Stomach (tissue), 9 donors: Measurements from ENCODE around the gene HTRA2. TPM values are rescaled to one million over a fixed set of nuclear protein-coding genes. Genes with fewer than 3 reads are reported as not detected.
A peak's percentile ranks its signal among the peaks of the same experiment; 100 is the strongest.

Experiments used
- DNase-seq, 2 donors: peaks; one replicate each; pipeline versions ENCODE4 v3.0.0 to v3.0.0-alpha.2; 2013 to 2019
- H3K27ac ChIP-seq, 5 donors: fragments of 200-600 bp in 4 of 5; sonication (generic) in 4 of 5; one replicate each; pipeline ENCODE4 v1.5.1; 2013 to 2019; ENCODE audit warnings: mild to moderate bottlenecking in 1 of 5, moderate library complexity in 1 of 5
- H3K27me3 ChIP-seq, 3 donors: fragments of 200-600 bp; sonication (generic); one replicate each; pipeline ENCODE4 v1.5.1; 2017 to 2019; ENCODE audit warnings: mixed run types in 1 of 3
- H3K36me3 ChIP-seq, 4 donors: fragments of 200-600 bp; sonication (generic); 1 replicate in 3 of 4; 2 replicates in 1 of 4; pipeline ENCODE4 v1.5.1; 2016 to 2019
- H3K4me1 ChIP-seq, 4 donors: fragments of 200-600 bp; sonication (generic); one replicate each; pipeline ENCODE4 v1.5.1; 2016 to 2019
- H3K4me3 ChIP-seq, 4 donors: fragments of 200-600 bp; sonication (generic) in 3 of 4; one replicate each; pipeline ENCODE4 v1.5.1; 2016 to 2019; ENCODE audit warnings: mild to moderate bottlenecking in 1 of 4
- H3K9me3 ChIP-seq, 4 donors: fragments of 200-600 bp; sonication (generic); one replicate each; pipeline ENCODE4 v1.5.1; 2016 to 2019
- EP300 ChIP-seq: sonication (generic); formaldehyde crosslinking; IDR thresholded peaks from one replicate; pipeline ENCODE4 v1.6.1; 2017; ENCODE audit warnings: antibody characterized with exemption
- POLR2A ChIP-seq, 4 donors: fragments of 450-650 bp; IDR thresholded peaks; one replicate each; pipeline ENCODE4 v1.6.1; 2016; ENCODE audit warnings: antibody characterized with exemption in 4 of 4, control low read depth in 2 of 4, mild to moderate bottlenecking in 1 of 4, moderate library complexity in 1 of 4
- POLR2AphosphoS5 ChIP-seq, 3 donors: sonication (generic); formaldehyde crosslinking; IDR thresholded peaks; one replicate each; pipeline ENCODE4 v1.6.1; 2016; ENCODE audit warnings: antibody characterized with exemption in 3 of 3
- WGBS, 5 donors: extraction: QIAGEN DNeasy Blood & Tissue Kit in 3 of 5; methylation state at CpG; one replicate each; pipeline versions ENCODE4 v1.1.5 to v1.1.7; 2013 to 2018; 5-methylcytosine and 5-hydroxymethylcytosine counted together
- intact Hi-C: fragments of 100-400 bp; cut with DNase I; formaldehyde crosslinking; loops from one replicate; pipeline ENCODE4 v1.15.1; 2023; ENCODE audit warnings: low total_unique reads
- polyA plus RNA-seq, 3 donors: library from polyadenylated mRNA; stranded (reverse); fragments of 200-250 nt; gene quantifications; one replicate each; pipeline ENCODE4 v1.2.3, GENCODE V29; 2013
- total RNA-seq, 5 donors: library from RNA; depleted of rRNA; stranded (reverse); fragments of >200 nt; gene quantifications; one replicate each; pipeline versions ENCODE4 v1.1.0 to v1.2.3, GENCODE V29; 2014 to 2016
- TF ChIP-seq, protein P1 (sequence below), 7 experiments: fragments of 450-650 bp in 4 of 7; fragments of 200-600 bp in 3 of 7; sonication (generic) in 3 of 7; IDR thresholded peaks; one replicate each; pipeline ENCODE4 v1.5.1; 2016 to 2019; ENCODE audit warnings: antibody characterized with exemption in 7 of 7, control low read depth in 2 of 7, mild to moderate bottlenecking in 1 of 7
- donor health status: healthy with polysubstance abuse.
- donor health status: Bipolar disorder and iron deficiency.
- donor health status: healthy.

The HTRA2 gene
- total and polyA plus RNA-seq, 8 donors: 7.6 to 60.0 (median 25.0) TPM

DNA sequence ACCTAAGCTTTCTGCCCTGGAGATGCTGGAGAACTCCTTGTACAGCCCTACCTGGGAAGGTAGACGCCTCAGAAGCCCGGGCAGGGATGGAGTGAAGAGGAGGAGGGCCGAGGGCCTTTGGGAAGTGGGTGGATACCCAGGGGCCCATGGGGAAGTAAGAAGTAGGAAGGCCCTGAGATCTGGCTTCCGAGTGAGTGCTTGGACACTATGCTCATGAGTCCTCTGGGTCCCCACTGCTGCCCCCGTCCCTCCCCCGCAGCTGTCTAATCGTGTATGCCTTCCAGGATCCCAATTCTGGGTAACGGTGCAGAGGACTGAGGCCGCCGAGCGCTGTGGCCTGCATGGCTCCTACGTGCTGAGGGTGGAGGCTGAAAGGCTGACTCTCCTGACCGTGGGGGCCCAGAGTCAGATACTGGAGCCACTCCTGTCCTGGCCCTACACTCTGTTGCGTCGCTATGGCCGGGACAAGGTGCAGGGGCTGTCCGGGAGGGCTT, 25.9 kb downstream of the HTRA2 start:
- Histone ChIP-seq H3K27ac (peak overlapping the region; percentile 88 to 94 (median 91)), H3K9me3 (no peaks in the 10 kb centered on the region), H3K27me3 (no peaks in the 10 kb centered on the region), H3K4me1 (peaks cover 0 to 65% (median 41%) of the 10 kb centered on the region in 4 donors), H3K4me3 (peak overlapping the region; percentile 78 to 85 (median 80)), H3K36me3 (peaks cover 8 to 14% (median 10%) of the 10 kb centered on the region in 4 donors)
- DNase-seq: no peak
- no peak for TF ChIP-seq EP300
- TF ChIP-seq POLR2AphosphoS5 (IDR thresholded peaks at IDR 0.05): no peak
- no peak for TF ChIP-seq POLR2A (IDR thresholded peaks at IDR 0.05)
- TF ChIP-seq, protein P1, sequence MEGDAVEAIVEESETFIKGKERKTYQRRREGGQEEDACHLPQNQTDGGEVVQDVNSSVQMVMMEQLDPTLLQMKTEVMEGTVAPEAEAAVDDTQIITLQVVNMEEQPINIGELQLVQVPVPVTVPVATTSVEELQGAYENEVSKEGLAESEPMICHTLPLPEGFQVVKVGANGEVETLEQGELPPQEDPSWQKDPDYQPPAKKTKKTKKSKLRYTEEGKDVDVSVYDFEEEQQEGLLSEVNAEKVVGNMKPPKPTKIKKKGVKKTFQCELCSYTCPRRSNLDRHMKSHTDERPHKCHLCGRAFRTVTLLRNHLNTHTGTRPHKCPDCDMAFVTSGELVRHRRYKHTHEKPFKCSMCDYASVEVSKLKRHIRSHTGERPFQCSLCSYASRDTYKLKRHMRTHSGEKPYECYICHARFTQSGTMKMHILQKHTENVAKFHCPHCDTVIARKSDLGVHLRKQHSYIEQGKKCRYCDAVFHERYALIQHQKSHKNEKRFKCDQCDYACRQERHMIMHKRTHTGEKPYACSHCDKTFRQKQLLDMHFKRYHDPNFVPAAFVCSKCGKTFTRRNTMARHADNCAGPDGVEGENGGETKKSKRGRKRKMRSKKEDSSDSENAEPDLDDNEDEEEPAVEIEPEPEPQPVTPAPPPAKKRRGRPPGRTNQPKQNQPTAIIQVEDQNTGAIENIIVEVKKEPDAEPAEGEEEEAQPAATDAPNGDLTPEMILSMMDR (IDR thresholded peaks at IDR 0.05): no peak
- intact Hi-C loops: no loop called here
- 58 to 76% (median 66%) methylated on average over 11 to 17 of the region's 17 CpGs for WGBS, 5 donors

DNA sequence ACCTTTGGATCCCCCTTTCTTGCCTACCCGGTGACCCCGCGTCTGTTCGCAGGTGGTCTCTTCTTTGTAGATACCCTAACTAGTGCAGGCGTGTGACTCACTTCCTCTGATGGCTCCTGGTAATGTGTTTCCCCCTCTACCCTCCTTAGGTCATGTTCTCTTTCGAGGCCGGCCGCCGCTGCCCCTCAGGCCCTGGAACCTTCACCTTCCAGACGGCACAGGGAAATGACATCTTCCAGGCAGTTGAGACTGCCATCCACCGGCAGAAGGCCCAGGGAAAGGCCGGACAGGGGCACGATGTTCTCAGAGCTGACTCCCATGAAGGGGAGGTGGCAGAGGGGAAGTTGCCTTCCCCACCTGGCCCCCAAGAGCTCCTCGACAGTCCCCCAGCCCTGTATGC, 26.4 kb downstream of the HTRA2 start:
- 79 to 94% (median 85%) methylated on average over 14 of the region's 14 CpGs for WGBS, 5 donors
- Histone ChIP-seq H3K9me3 (no peaks in the 10 kb centered on the region), H3K27me3 (no peaks in the 10 kb centered on the region), H3K4me1 (peaks cover 0 to 65% (median 41%) of the 10 kb centered on the region in 4 donors), H3K4me3 (peak overlapping the region in 2 of 4 donors; percentile 78 to 85), H3K27ac (peak overlapping the region in 2 of 5 donors; percentile 91 to 94), H3K36me3 (peaks cover 8 to 14% (median 10%) of the 10 kb centered on the region in 4 donors)
- intact Hi-C loops: no loop called here
- no peak for DNase-seq
- TF ChIP-seq POLR2AphosphoS5 (IDR thresholded peaks at IDR 0.05): no peak
- TF ChIP-seq, protein P1 (IDR thresholded peaks at IDR 0.05): no peak
- TF ChIP-seq EP300: no peak
- TF ChIP-seq POLR2A (IDR thresholded peaks at IDR 0.05): no peak

DNA sequence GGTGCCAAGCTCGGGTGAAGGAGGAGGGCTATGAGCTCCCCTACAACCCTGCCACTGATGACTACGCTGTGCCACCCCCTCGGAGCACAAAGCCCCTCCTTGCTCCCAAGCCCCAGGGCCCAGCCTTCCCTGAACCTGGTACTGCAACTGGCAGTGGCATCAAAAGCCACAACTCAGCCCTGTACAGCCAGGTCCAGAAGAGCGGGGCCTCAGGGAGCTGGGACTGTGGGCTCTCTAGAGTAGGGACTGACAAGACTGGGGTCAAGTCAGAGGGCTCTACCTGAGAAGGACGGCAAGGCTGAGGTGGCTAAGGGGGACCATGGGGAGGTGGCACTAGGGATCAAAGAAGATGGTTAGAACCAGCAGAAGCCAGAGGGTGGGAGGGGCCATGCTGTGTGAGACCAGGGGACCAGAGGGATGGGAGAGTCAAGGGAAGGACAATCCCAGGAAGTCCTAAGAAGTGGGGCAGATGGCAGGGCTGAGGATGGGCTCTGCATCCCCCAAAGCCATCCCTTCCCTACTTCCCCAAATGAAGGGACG, 27.2 kb downstream of the HTRA2 start:
- Histone ChIP-seq H3K9me3 (no peaks in the 10 kb centered on the region), H3K27ac (peak overlapping the region in 1 of 5 donors; percentile 91), H3K4me3 (no peak overlapping the region), H3K4me1 (peaks cover 0 to 65% (median 41%) of the 10 kb centered on the region in 4 donors), H3K36me3 (peaks cover 8 to 14% (median 10%) of the 10 kb centered on the region in 4 donors), H3K27me3 (no peaks in the 10 kb centered on the region)
- WGBS, 5 donors: 86 to 95% (median 93%) methylated on average over 4 to 6 of the region's 6 CpGs
- intact Hi-C loops: no loop called here
- TF ChIP-seq POLR2AphosphoS5 (IDR thresholded peaks at IDR 0.05) (no peak), POLR2A (IDR thresholded peaks at IDR 0.05) (no peak), EP300 (no peak)
- TF ChIP-seq, protein P1 (IDR thresholded peaks at IDR 0.05): no peak
- DNase-seq: no peak

DNA sequence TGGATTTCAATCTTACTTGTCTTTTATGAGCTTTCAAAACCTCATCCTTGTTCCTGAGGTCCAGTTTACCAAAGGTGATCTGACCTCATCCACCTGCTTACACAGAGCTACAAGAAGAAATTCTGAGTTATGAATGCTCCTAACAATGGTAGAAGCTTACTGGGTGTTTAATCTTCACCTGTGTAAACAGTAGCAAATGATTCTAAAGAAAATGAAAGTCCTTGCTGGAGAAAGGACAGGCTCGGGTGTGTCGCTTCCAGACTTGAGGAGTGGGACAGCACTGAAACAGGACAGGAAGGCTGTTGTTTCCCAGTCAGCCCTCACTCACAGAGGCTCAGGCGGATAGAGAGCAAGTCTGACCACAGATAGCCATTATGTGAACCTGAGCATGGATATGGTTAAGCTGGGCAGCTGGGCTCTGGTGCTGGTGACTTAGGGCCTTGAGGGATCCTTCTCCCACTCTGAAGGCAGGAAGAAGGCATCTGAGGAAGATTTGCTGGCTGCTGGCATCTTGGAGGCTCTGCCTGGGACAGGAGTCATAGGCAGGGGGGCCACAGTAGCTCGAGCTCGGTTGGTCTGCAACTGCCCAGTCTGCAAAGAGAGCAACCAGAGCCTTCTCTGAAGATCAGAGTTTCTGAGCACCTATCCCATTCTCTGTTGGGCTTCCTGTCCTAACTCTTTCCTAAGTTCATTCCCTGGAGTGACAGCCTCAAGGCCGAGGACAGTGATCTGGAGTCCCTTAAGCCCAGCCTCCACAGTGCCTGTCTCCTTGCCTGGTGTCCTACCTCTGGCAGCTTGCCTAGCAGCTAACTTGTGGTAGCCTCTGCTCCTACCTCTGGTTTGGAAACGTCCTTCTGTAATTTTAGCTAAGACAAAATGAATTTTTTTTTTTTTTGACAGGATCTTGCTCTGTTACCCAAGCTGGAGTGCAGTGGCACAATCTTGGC, 28.8 kb downstream of the HTRA2 start:
- Histone ChIP-seq H3K4me1 (peaks cover 0 to 50% (median 33%) of the 10 kb centered on the region in 4 donors), H3K36me3 (peaks cover 8 to 14% (median 10%) of the 10 kb centered on the region in 4 donors), H3K27me3 (no peaks in the 10 kb centered on the region), H3K27ac (peak overlapping the region; percentile 12 to 59 (median 37)), H3K4me3 (no peak overlapping the region), H3K9me3 (no peaks in the 10 kb centered on the region)
- 37 to 59% (median 38%) methylated on average over 7 of the region's 7 CpGs for WGBS, 5 donors
- peak in 1 of 2 donors; percentile 46 for DNase-seq
- intact Hi-C loops: no loop called here
- TF ChIP-seq, protein P1 (IDR thresholded peaks at IDR 0.05): no peak
- TF ChIP-seq POLR2A (IDR thresholded peaks at IDR 0.05) (no peak), EP300 (no peak), POLR2AphosphoS5 (IDR thresholded peaks at IDR 0.05) (no peak)
